Lung (tissue), 12 donors: Measurements from ENCODE around the gene DEFB128. TPM values are rescaled to one million over a fixed set of nuclear protein-coding genes. Genes with fewer than 3 reads are reported as not detected.

ENCODE experiments used
- ATAC-seq: fragments of 200-7000 bp; cut with Tn5 transposase; one replicate; pipeline ENCODE4 v1.9.1; 2020; ENCODE audit warnings: moderate number of reproducible peaks; ENCODE audit not compliant: insufficient read depth, low FRiP score
- DNase-seq, 3 donors: peaks; one replicate each; pipeline ENCODE4 v3.0.0-alpha.2; 2013 to 2017
- H3K27ac ChIP-seq, 2 donors: one replicate each; pipeline ENCODE4 v1.5.1; 2013; ENCODE audit warnings: mild to moderate bottlenecking in 2 of 2, moderate library complexity in 2 of 2, control low read depth in 1 of 2, inconsistent platforms in 1 of 2, low read depth in 1 of 2, low read length in 1 of 2
- H3K27me3 ChIP-seq, 3 donors: one replicate each; pipeline ENCODE4 v1.5.1; 2013; ENCODE audit warnings: low read length in 2 of 3; ENCODE audit not compliant: control insufficient read depth in 3 of 3, insufficient read depth in 3 of 3
- H3K36me3 ChIP-seq, 4 donors: one replicate each; pipeline ENCODE4 v1.5.1; 2013; ENCODE audit warnings: low read length in 4 of 4, mild to moderate bottlenecking in 1 of 4, moderate library complexity in 1 of 4; ENCODE audit not compliant: control insufficient read depth in 4 of 4, insufficient read depth in 4 of 4
- H3K4me1 ChIP-seq, 5 donors: one replicate each; pipeline ENCODE4 v1.5.1; 2013; ENCODE audit warnings: low read length in 5 of 5, mild to moderate bottlenecking in 2 of 5, moderate library complexity in 1 of 5; ENCODE audit not compliant: control insufficient read depth in 5 of 5, insufficient read depth in 5 of 5
- H3K4me3 ChIP-seq: one replicate; pipeline ENCODE4 v1.5.1; 2013; ENCODE audit warnings: mild to moderate bottlenecking, control low read depth, moderate library complexity
- H3K9ac ChIP-seq, 2 donors: one replicate each; pipeline ENCODE4 v1.5.1; 2013; ENCODE audit warnings: low read length in 2 of 2, control low read depth in 1 of 2; ENCODE audit not compliant: insufficient read depth in 1 of 2
- H3K9me3 ChIP-seq, 4 donors: one replicate each; pipeline ENCODE4 v1.5.1; 2013; ENCODE audit warnings: low read length in 3 of 4, mild to moderate bottlenecking in 1 of 4, moderate library complexity in 1 of 4; ENCODE audit not compliant: control insufficient read depth in 4 of 4, insufficient read depth in 3 of 4
- WGBS, 2 donors: extraction: QIAGEN DNeasy Blood & Tissue Kit; methylation state at CpG; one replicate each; pipeline ENCODE4 v1.1.7; 2013; 5-methylcytosine and 5-hydroxymethylcytosine counted together
- polyA plus RNA-seq, 2 donors: library from polyadenylated mRNA; stranded (reverse); fragments of 200-250 nt; gene quantifications; one replicate each; pipeline ENCODE4 v1.2.1, GENCODE V29; 2013
- total RNA-seq, 2 donors: library from RNA; depleted of rRNA in 1 of 2; stranded (reverse); fragments of >200 nt in 1 of 2; gene quantifications; one replicate each; pipeline ENCODE4 v1.2.1, GENCODE V29; 2014 to 2021
- TF ChIP-seq, protein P1 (sequence below): IDR thresholded peaks from 2 replicates; pipeline ENCODE4 v1.5.1; 2012; ENCODE audit warnings: mild to moderate bottlenecking; ENCODE audit errors: control extremely low read depth, extremely low read depth
- donor health status: control.
- donor health status: control.
- donor health status: Bipolar disorder and iron deficiency.
- donor health status: healthy.
- donor health status: DM: yes; HTN: yes; CAD: no.

Gene DEFB128
- total and polyA plus RNA-seq, 4 donors: not detected

DNA sequence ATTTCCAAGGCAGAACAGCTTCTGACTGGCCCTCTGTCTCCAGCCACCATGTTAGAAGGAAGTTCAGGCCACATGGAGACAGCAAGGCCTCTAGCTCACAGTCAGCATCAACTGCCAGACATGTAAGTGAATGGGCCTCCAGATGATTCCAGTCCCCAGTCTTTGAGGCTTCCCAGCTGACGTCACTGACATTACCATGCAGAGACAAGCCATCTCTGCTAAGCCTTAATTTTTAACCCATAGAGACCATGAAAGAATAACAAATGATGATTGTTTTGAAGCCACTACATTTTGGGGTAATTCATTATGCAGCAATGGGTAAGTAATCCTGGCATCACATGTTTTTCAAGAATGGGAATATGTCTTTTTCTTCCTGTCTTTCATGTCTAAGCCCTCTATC is 26.3 kb upstream of the DEFB128 start:
- H3K9me3 ChIP-seq: no peaks in the 10 kb centered on the region
- DNase-seq: no peak
- no peak for ATAC-seq
- H3K9ac ChIP-seq: no peak overlapping the region
- WGBS, 2 donors: 79 to 89% methylated on average over 1 of the region's 1 CpG
- TF ChIP-seq, protein P1, sequence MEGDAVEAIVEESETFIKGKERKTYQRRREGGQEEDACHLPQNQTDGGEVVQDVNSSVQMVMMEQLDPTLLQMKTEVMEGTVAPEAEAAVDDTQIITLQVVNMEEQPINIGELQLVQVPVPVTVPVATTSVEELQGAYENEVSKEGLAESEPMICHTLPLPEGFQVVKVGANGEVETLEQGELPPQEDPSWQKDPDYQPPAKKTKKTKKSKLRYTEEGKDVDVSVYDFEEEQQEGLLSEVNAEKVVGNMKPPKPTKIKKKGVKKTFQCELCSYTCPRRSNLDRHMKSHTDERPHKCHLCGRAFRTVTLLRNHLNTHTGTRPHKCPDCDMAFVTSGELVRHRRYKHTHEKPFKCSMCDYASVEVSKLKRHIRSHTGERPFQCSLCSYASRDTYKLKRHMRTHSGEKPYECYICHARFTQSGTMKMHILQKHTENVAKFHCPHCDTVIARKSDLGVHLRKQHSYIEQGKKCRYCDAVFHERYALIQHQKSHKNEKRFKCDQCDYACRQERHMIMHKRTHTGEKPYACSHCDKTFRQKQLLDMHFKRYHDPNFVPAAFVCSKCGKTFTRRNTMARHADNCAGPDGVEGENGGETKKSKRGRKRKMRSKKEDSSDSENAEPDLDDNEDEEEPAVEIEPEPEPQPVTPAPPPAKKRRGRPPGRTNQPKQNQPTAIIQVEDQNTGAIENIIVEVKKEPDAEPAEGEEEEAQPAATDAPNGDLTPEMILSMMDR: no peak
- no peaks in the 10 kb centered on the region for H3K36me3 ChIP-seq
- H3K4me3 ChIP-seq: no peak overlapping the region
- no peak overlapping the region for H3K27ac ChIP-seq
- peaks cover 0 to 7% (median 0%) of the 10 kb centered on the region in 5 donors for H3K4me1 ChIP-seq
- peaks cover 0 to 7% (median 5%) of the 10 kb centered on the region in 3 donors for H3K27me3 ChIP-seq

DNA sequence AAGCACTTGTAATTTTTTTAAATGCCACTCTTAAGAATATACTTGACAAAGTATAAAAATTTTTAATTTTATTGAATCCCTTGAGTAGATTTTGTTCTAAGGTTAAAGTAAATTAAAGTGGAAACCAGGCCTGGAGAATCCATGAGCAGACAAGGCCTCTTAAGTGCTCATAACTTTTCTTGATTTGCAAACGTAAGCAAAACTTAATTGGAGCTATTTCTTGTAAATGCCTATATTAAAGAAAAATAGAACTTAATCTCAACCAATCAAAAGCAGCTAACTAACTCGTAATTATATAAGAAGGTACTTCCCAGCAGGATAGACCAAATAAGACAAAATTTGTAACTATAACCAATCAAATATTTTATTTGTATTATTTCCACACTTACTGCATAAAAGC is 24.9 kb upstream of the DEFB128 start:
- Histone ChIP-seq H3K9ac (no peak overlapping the region), H3K4me3 (no peak overlapping the region), H3K27me3 (peaks cover 0 to 5% (median 0%) of the 10 kb centered on the region in 3 donors), H3K4me1 (peaks cover 0 to 7% (median 0%) of the 10 kb centered on the region in 5 donors), H3K9me3 (no peaks in the 10 kb centered on the region), H3K36me3 (no peaks in the 10 kb centered on the region), H3K27ac (no peak overlapping the region)
- TF ChIP-seq, protein P1: no peak
- WGBS, 2 donors: 78 to 84% methylated on average over 2 of the region's 2 CpGs
- ATAC-seq (no peak), DNase-seq (no peak)

GRCh38 chr20:210809-211502 is 21.4 kb upstream of the DEFB128 start:
- Histone ChIP-seq H3K4me3 (no peak overlapping the region), H3K36me3 (no peaks in the 10 kb centered on the region), H3K4me1 (peaks cover 0 to 5% (median 0%) of the 10 kb centered on the region in 5 donors), H3K27me3 (peaks cover 0 to 6% (median 3%) of the 10 kb centered on the region in 3 donors), H3K27ac (no peak overlapping the region), H3K9ac (no peak overlapping the region), H3K9me3 (no peaks in the 10 kb centered on the region)
- ATAC-seq: no peak
- TF ChIP-seq, protein P1: no peak
- DNase-seq: no peak
- 53 to 63% methylated on average over 7 of the region's 7 CpGs for WGBS, 2 donors
